ENCODE data around the gene BMP8A.
A peak's percentile ranks its signal among the peaks of the same experiment; 100 is the strongest.

The BMP8A gene

DNA sequence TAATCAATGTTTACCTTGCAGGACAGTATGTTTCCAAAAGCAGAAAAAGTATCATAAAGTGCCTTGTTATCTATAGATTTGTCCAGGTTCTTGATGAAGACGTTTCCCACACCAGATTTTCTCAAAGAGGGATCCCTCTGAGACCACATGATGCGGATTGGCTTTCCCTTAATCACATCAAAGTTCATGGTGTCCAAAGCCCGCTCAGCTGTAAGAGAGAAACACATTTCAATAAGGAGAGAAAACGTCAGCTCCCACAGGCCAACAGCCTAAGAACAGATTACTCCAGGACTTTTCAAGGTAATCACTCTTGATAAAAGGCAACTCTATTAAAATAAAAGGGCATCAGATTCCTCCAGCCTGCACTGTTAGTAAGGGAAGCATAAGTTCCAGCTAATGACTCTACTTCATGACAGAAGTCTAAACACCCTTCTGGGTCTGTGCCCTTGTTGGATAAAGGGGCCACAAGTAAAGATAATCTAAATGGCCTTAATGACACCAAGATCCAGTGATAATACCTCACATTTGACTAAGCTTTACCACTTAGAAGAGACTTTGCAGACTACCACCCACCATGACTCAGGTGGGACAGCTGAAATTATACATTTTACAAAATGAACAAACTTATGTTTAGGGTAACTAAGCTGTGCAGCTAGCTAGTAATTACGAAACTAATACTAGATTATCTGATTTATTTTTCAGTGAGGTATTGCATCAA is 81.1 kb downstream of the BMP8A start:
- TF ChIP-seq, protein P1, sequence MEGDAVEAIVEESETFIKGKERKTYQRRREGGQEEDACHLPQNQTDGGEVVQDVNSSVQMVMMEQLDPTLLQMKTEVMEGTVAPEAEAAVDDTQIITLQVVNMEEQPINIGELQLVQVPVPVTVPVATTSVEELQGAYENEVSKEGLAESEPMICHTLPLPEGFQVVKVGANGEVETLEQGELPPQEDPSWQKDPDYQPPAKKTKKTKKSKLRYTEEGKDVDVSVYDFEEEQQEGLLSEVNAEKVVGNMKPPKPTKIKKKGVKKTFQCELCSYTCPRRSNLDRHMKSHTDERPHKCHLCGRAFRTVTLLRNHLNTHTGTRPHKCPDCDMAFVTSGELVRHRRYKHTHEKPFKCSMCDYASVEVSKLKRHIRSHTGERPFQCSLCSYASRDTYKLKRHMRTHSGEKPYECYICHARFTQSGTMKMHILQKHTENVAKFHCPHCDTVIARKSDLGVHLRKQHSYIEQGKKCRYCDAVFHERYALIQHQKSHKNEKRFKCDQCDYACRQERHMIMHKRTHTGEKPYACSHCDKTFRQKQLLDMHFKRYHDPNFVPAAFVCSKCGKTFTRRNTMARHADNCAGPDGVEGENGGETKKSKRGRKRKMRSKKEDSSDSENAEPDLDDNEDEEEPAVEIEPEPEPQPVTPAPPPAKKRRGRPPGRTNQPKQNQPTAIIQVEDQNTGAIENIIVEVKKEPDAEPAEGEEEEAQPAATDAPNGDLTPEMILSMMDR (IDR thresholded peaks at IDR 0.05; ENCODE audit: insufficient read depth, low read length, poor library complexity, severe bottlenecking), result no peak
- Histone ChIP-seq H3K4me3 (replicated peaks; ENCODE audit: low read depth, low read length) (peak overlapping the region; percentile 87), H3K27me3 (replicated peaks; ENCODE audit: control insufficient read depth, insufficient read depth, low read length) (no peaks in the 10 kb centered on the region), H3K36me3 (ENCODE audit: control insufficient read depth, insufficient read depth, low read length) (peaks cover 23% of the 10 kb centered on the region)
- no peak for DNase-seq (ENCODE audit: extremely low read depth, insufficient read length)

DNA sequence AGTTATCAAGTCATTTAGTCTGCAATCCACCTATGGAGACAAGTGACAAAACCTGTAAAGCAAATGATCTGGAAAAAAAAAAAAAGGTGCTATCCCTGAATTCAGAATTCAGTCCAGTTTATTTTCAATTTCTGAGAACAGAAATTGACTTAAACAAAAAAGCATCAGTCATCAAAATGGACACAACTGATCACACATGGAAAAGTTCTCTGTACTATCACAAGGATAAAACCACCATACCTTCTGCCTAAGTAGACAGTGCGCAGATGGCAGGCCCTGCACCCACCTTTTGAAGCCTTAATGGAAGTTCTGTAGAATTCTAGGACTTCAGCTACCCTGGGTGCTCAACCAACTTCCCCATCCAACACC is 81.6 kb downstream of the BMP8A start:
- no peak for DNase-seq (ENCODE audit: extremely low read depth, insufficient read length)
- H3K4me3 ChIP-seq (replicated peaks; ENCODE audit: low read depth, low read length), result peak overlapping the region; percentile 87
- H3K27me3 ChIP-seq (replicated peaks; ENCODE audit: control insufficient read depth, insufficient read depth, low read length), result no peaks in the 10 kb centered on the region
- peaks cover 23% of the 10 kb centered on the region for H3K36me3 ChIP-seq (ENCODE audit: control insufficient read depth, insufficient read depth, low read length)
- TF ChIP-seq, protein P1 (IDR thresholded peaks at IDR 0.05; ENCODE audit: insufficient read depth, low read length, poor library complexity, severe bottlenecking), result no peak

DNA sequence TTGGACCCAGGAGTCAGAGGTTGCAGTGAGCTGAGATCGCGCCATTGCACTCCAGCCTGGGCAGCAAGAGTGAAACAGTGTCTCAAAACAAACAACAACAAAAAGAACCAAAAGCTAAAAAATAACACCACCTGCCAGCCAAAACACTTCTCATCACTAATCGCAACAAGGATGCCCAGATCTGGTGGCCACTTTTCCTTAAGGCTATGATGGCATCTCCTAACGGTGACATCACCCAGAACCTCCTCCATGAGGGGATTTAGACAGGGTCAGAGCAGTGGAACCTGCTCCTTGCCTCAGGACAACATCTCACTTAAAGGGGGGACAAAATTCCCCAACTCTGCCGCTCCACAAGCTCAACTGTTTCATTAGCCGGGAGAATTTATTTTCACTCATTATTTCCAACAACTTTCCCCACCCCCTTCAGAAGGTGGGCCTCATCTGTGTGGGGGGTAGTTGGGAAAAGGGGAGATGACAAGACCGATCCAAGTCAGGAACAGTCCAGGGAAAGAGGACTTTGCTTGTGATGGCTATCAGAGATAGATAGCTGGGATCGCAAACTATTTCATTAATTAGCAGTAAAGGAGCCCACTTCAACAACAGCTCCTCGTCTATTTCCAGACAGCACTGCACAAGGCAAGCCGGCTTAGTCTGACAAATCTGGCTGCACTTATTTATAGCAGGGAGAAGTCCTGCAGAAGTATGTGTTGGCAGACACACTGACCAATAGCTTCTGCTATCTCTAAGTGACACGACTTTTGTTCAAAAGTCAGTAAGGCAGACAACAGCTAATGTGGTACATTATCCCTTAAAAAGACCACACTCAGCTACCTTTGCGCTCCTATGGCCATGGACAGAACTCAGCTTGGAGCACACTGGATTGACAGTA is 82.5 kb downstream of the BMP8A start:
- peaks cover 21% of the 10 kb centered on the region for H3K36me3 ChIP-seq (ENCODE audit: control insufficient read depth, insufficient read depth, low read length)
- DNase-seq (ENCODE audit: extremely low read depth, insufficient read length), result no peak
- H3K27me3 ChIP-seq (replicated peaks; ENCODE audit: control insufficient read depth, insufficient read depth, low read length), result no peaks in the 10 kb centered on the region
- TF ChIP-seq, protein P1 (IDR thresholded peaks at IDR 0.05; ENCODE audit: insufficient read depth, low read length, poor library complexity, severe bottlenecking), result no peak
- peak overlapping the region; percentile 87 for H3K4me3 ChIP-seq (replicated peaks; ENCODE audit: low read depth, low read length)

DNA sequence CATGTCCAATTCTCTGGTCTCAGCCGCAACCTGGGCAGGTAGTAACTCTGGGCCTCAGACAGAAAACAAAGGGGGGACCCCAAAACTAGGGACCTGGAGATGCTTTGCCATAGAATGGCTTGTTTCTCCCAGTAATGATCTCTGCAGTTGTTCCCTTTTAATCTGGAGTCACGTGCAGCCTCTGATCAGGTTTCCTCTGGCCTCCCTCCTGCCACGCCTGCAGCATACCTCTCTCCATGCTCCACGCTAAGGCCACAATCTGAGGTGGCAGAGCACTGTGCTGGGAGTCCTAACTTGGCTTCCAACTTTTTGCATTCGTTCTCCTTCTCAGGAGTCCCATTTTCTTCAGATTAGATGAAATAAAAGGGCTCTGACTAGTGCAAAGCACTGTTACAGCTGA is 83.2 kb downstream of the BMP8A start:
- TF ChIP-seq, protein P1 (IDR thresholded peaks at IDR 0.05; ENCODE audit: insufficient read depth, low read length, poor library complexity, severe bottlenecking), result no peak
- Histone ChIP-seq H3K27me3 (replicated peaks; ENCODE audit: control insufficient read depth, insufficient read depth, low read length) (no peaks in the 10 kb centered on the region), H3K4me3 (replicated peaks; ENCODE audit: low read depth, low read length) (peak overlapping the region; percentile 87), H3K36me3 (ENCODE audit: control insufficient read depth, insufficient read depth, low read length) (peaks cover 19% of the 10 kb centered on the region)
- no peak for DNase-seq (ENCODE audit: extremely low read depth, insufficient read length)
